Measurements from ENCODE around the gene FBXO47. TPM values are rescaled to one million over a fixed set of nuclear protein-coding genes. Genes with fewer than 3 reads are reported as not detected.

Gene FBXO47
- polyA plus RNA-seq (2013, experiment 1 of 2): 0.03 TPM
- not detected for polyA plus RNA-seq (2013, experiment 2 of 2)

- H3K36me3 ChIP-seq (ENCODE audit: control insufficient read depth, insufficient read depth, low read length): no peaks in the 10 kb centered on the region
- peak within 1 kb of the TSS; percentile 22 for H3K18ac ChIP-seq (ENCODE audit: low read length)
- H3K23ac ChIP-seq (ENCODE audit: low read length): no peak within 1 kb of the TSS
- peak within 1 kb of the TSS; percentile 90 for H4K8ac ChIP-seq (ENCODE audit: low read depth, low read length)
- no peak within 1 kb of the TSS for H2BK15ac ChIP-seq (replicated peaks; ENCODE audit: low read depth)
- H2BK5ac ChIP-seq (ENCODE audit: low read length): no peak within 1 kb of the TSS
- peaks cover 2% of the 10 kb centered on the region for H3K4me1 ChIP-seq (ENCODE audit: control insufficient read depth, low read depth, low read length)
- peak; percentile 99 for DNase-seq
- peak within 1 kb of the TSS; percentile 21 for H4K5ac ChIP-seq (ENCODE audit: low read length)
- no peaks in the 10 kb centered on the region for H3K79me2 ChIP-seq (ENCODE audit: control insufficient read depth, insufficient read depth, low read length)
- peak within 1 kb of the TSS; percentile 65 for H3K9ac ChIP-seq (ENCODE audit: low read length)
- H3K79me1 ChIP-seq (ENCODE audit: low read length): no peaks in the 10 kb centered on the region
- H3K27ac ChIP-seq (ENCODE audit: low read depth, low read length): no peak within 1 kb of the TSS
- H3K56ac ChIP-seq (ENCODE audit: low read length): peak within 1 kb of the TSS; percentile 87
- H3K4ac ChIP-seq (ENCODE audit: low read depth, low read length): no peak within 1 kb of the TSS
- H3K4me3 ChIP-seq (ENCODE audit: low read length): no peak within 1 kb of the TSS
- no peaks in the 10 kb centered on the region for H3K27me3 ChIP-seq (ENCODE audit: insufficient read depth, low read length, poor library complexity)
- WGBS (ENCODE audit: extremely low coverage, insufficient coverage, low lambda C conversion rate): no CpG with 5 or more reads among the region's 21 CpGs
- peak within 1 kb of the TSS; percentile 38 for H3K4me2 ChIP-seq (ENCODE audit: low read length)
- no peak within 1 kb of the TSS for H2BK120ac ChIP-seq (ENCODE audit: low read depth, low read length)
- H2AK5ac ChIP-seq (ENCODE audit: low read length): peak within 1 kb of the TSS; percentile 11
These were observed at the start of gene FBXO47 for GRCh38 chr17:38967290-38967738. TSS of gene FBXO47 (minus strand) at chr17:38967403. CDS start at chr17:38963025, 4,378 bp downstream.

GRCh38 chr17:39016193-39017153 is 49.3 kb upstream of the FBXO47 start:
- Histone ChIP-seq H2BK15ac (replicated peaks; ENCODE audit: low read depth) (no peak overlapping the region), H3K27me3 (ENCODE audit: insufficient read depth, low read length, poor library complexity) (no peaks in the 10 kb centered on the region), H2BK5ac (ENCODE audit: low read length) (no peak overlapping the region), H3K9ac (ENCODE audit: low read length) (no peak overlapping the region), H3K56ac (ENCODE audit: low read length) (no peak overlapping the region), H4K5ac (ENCODE audit: low read length) (no peak overlapping the region), H3K27ac (ENCODE audit: low read depth, low read length) (no peak overlapping the region), H2BK120ac (ENCODE audit: low read depth, low read length) (no peak overlapping the region), H3K4ac (ENCODE audit: low read depth, low read length) (no peak overlapping the region), H3K79me2 (ENCODE audit: control insufficient read depth, insufficient read depth, low read length) (no peaks in the 10 kb centered on the region), H3K79me1 (ENCODE audit: low read length) (no peaks in the 10 kb centered on the region), H3K18ac (ENCODE audit: low read length) (no peak overlapping the region), H3K4me1 (ENCODE audit: control insufficient read depth, low read depth, low read length) (no peaks in the 10 kb centered on the region), H3K23ac (ENCODE audit: low read length) (no peak overlapping the region), H3K4me3 (ENCODE audit: low read length) (no peak overlapping the region), H2AK5ac (ENCODE audit: low read length) (no peak overlapping the region), H3K36me3 (ENCODE audit: control insufficient read depth, insufficient read depth, low read length) (no peaks in the 10 kb centered on the region), H4K8ac (ENCODE audit: low read depth, low read length) (no peak overlapping the region), H3K4me2 (ENCODE audit: low read length) (no peak overlapping the region)
- DNase-seq: no peak
- WGBS (ENCODE audit: extremely low coverage, insufficient coverage, low lambda C conversion rate): no CpG with 5 or more reads among the region's 9 CpGs

GRCh38 chr17:39015546-39015935 is 48.3 kb upstream of the FBXO47 start:
- no peak for DNase-seq
- Histone ChIP-seq H3K4ac (ENCODE audit: low read depth, low read length) (no peak overlapping the region), H3K36me3 (ENCODE audit: control insufficient read depth, insufficient read depth, low read length) (no peaks in the 10 kb centered on the region), H3K4me2 (ENCODE audit: low read length) (no peak overlapping the region), H3K23ac (ENCODE audit: low read length) (no peak overlapping the region), H3K79me1 (ENCODE audit: low read length) (no peaks in the 10 kb centered on the region), H3K79me2 (ENCODE audit: control insufficient read depth, insufficient read depth, low read length) (no peaks in the 10 kb centered on the region), H2AK5ac (ENCODE audit: low read length) (no peak overlapping the region), H3K27me3 (ENCODE audit: insufficient read depth, low read length, poor library complexity) (no peaks in the 10 kb centered on the region), H2BK120ac (ENCODE audit: low read depth, low read length) (no peak overlapping the region), H3K4me3 (ENCODE audit: low read length) (no peak overlapping the region), H2BK5ac (ENCODE audit: low read length) (no peak overlapping the region), H3K4me1 (ENCODE audit: control insufficient read depth, low read depth, low read length) (no peaks in the 10 kb centered on the region), H4K8ac (ENCODE audit: low read depth, low read length) (no peak overlapping the region), H3K18ac (ENCODE audit: low read length) (no peak overlapping the region), H2BK15ac (replicated peaks; ENCODE audit: low read depth) (no peak overlapping the region), H3K9ac (ENCODE audit: low read length) (no peak overlapping the region), H3K56ac (ENCODE audit: low read length) (no peak overlapping the region), H3K27ac (ENCODE audit: low read depth, low read length) (no peak overlapping the region), H4K5ac (ENCODE audit: low read length) (no peak overlapping the region)
- no CpG with 5 or more reads among the region's 11 CpGs for WGBS (ENCODE audit: extremely low coverage, insufficient coverage, low lambda C conversion rate)

GRCh38 chr17:39014795-39015545 is 47.8 kb upstream of the FBXO47 start:
- Histone ChIP-seq H3K79me1 (ENCODE audit: low read length) (no peaks in the 10 kb centered on the region), H2BK5ac (ENCODE audit: low read length) (no peak overlapping the region), H3K79me2 (ENCODE audit: control insufficient read depth, insufficient read depth, low read length) (no peaks in the 10 kb centered on the region), H3K27ac (ENCODE audit: low read depth, low read length) (no peak overlapping the region), H2AK5ac (ENCODE audit: low read length) (no peak overlapping the region), H3K9ac (ENCODE audit: low read length) (no peak overlapping the region), H3K4me3 (ENCODE audit: low read length) (no peak overlapping the region), H3K4me1 (ENCODE audit: control insufficient read depth, low read depth, low read length) (no peaks in the 10 kb centered on the region), H2BK120ac (ENCODE audit: low read depth, low read length) (no peak overlapping the region), H3K23ac (ENCODE audit: low read length) (no peak overlapping the region), H2BK15ac (replicated peaks; ENCODE audit: low read depth) (no peak overlapping the region), H3K27me3 (ENCODE audit: insufficient read depth, low read length, poor library complexity) (no peaks in the 10 kb centered on the region), H3K36me3 (ENCODE audit: control insufficient read depth, insufficient read depth, low read length) (no peaks in the 10 kb centered on the region), H4K5ac (ENCODE audit: low read length) (no peak overlapping the region), H3K4me2 (ENCODE audit: low read length) (no peak overlapping the region), H4K8ac (ENCODE audit: low read depth, low read length) (no peak overlapping the region), H3K18ac (ENCODE audit: low read length) (peak overlapping the region; percentile 43), H3K56ac (ENCODE audit: low read length) (no peak overlapping the region), H3K4ac (ENCODE audit: low read depth, low read length) (no peak overlapping the region)
- DNase-seq: peak; percentile 55
- WGBS (ENCODE audit: extremely low coverage, insufficient coverage, low lambda C conversion rate): no CpG with 5 or more reads among the region's 13 CpGs

GRCh38 chr17:39014044-39014794 is 47.0 kb upstream of the FBXO47 start:
- Histone ChIP-seq H2BK15ac (replicated peaks; ENCODE audit: low read depth) (no peak overlapping the region), H4K5ac (ENCODE audit: low read length) (no peak overlapping the region), H3K18ac (ENCODE audit: low read length) (peak overlapping the region; percentile 43), H3K23ac (ENCODE audit: low read length) (no peak overlapping the region), H3K27ac (ENCODE audit: low read depth, low read length) (no peak overlapping the region), H3K4ac (ENCODE audit: low read depth, low read length) (no peak overlapping the region), H3K79me1 (ENCODE audit: low read length) (no peaks in the 10 kb centered on the region), H3K79me2 (ENCODE audit: control insufficient read depth, insufficient read depth, low read length) (no peaks in the 10 kb centered on the region), H2BK5ac (ENCODE audit: low read length) (no peak overlapping the region), H4K8ac (ENCODE audit: low read depth, low read length) (no peak overlapping the region), H2BK120ac (ENCODE audit: low read depth, low read length) (no peak overlapping the region), H3K4me2 (ENCODE audit: low read length) (no peak overlapping the region), H3K56ac (ENCODE audit: low read length) (no peak overlapping the region), H3K9ac (ENCODE audit: low read length) (no peak overlapping the region), H3K4me1 (ENCODE audit: control insufficient read depth, low read depth, low read length) (no peaks in the 10 kb centered on the region), H2AK5ac (ENCODE audit: low read length) (no peak overlapping the region), H3K27me3 (ENCODE audit: insufficient read depth, low read length, poor library complexity) (no peaks in the 10 kb centered on the region), H3K36me3 (ENCODE audit: control insufficient read depth, insufficient read depth, low read length) (no peaks in the 10 kb centered on the region), H3K4me3 (ENCODE audit: low read length) (no peak overlapping the region)
- DNase-seq: peak; percentile 44
- WGBS (ENCODE audit: extremely low coverage, insufficient coverage, low lambda C conversion rate): no CpG with 5 or more reads among the region's 4 CpGs
